ENCODE data around the gene RPTOR. TPM values are rescaled to one million over a fixed set of nuclear protein-coding genes. Genes with fewer than 3 reads are reported as not detected.

Gene RPTOR
- total RNA-seq, 1 donor from 2014 or later, result 21.8 TPM

GRCh38 chr17:80516171-80516932 is 28.3 kb upstream of the RPTOR start:
- Histone ChIP-seq H3K27ac (replicated peaks) (no peak overlapping the region), H3K36me3 (no peaks in the 10 kb centered on the region), H3K9me3 (replicated peaks) (no peaks in the 10 kb centered on the region), H3K4me1 (no peaks in the 10 kb centered on the region), H3K27me3 (ENCODE audit: low read depth) (peaks cover 43% of the 10 kb centered on the region), H3K4me3 (no peak overlapping the region)
- DNase-seq, result no peak
- intact Hi-C loops (cut with micrococcal nuclease), result no loop called here
- TF ChIP-seq CTCF (IDR thresholded peaks at IDR 0.05; ENCODE audit: borderline replicate concordance), result no peak

GRCh38 chr17:80517641-80518040 is 27.0 kb upstream of the RPTOR start:
- Histone ChIP-seq H3K27me3 (ENCODE audit: low read depth) (peaks cover 36% of the 10 kb centered on the region), H3K4me1 (no peaks in the 10 kb centered on the region), H3K36me3 (no peaks in the 10 kb centered on the region), H3K27ac (replicated peaks) (no peak overlapping the region), H3K9me3 (replicated peaks) (no peaks in the 10 kb centered on the region), H3K4me3 (no peak overlapping the region)
- no peak for TF ChIP-seq CTCF (IDR thresholded peaks at IDR 0.05; ENCODE audit: borderline replicate concordance)
- intact Hi-C loops (cut with micrococcal nuclease), result no loop called here
- no peak for DNase-seq

GRCh38 chr17:80518392-80518791 is 26.2 kb upstream of the RPTOR start:
- no peak for DNase-seq
- Histone ChIP-seq H3K27ac (replicated peaks) (no peak overlapping the region), H3K9me3 (replicated peaks) (no peaks in the 10 kb centered on the region), H3K27me3 (ENCODE audit: low read depth) (peaks cover 36% of the 10 kb centered on the region), H3K36me3 (no peaks in the 10 kb centered on the region), H3K4me1 (no peaks in the 10 kb centered on the region), H3K4me3 (no peak overlapping the region)
- TF ChIP-seq CTCF (IDR thresholded peaks at IDR 0.05; ENCODE audit: borderline replicate concordance), result no peak
- intact Hi-C loops (cut with micrococcal nuclease), result no loop called here

- Histone ChIP-seq H3K4me3 (no peak overlapping the region), H3K4me1 (no peaks in the 10 kb centered on the region), H3K27me3 (ENCODE audit: low read depth) (peaks cover 30% of the 10 kb centered on the region), H3K36me3 (no peaks in the 10 kb centered on the region), H3K27ac (replicated peaks) (no peak overlapping the region), H3K9me3 (replicated peaks) (no peaks in the 10 kb centered on the region)
- TF ChIP-seq CTCF (IDR thresholded peaks at IDR 0.05; ENCODE audit: borderline replicate concordance), result no peak
- DNase-seq, result no peak
- intact Hi-C loops (cut with micrococcal nuclease), result no loop called here
Measured at GRCh38 chr17:80519091-80519781, 25.4 kb upstream of the RPTOR start.

GRCh38 chr17:80520810-80521455 is 23.7 kb upstream of the RPTOR start:
- no peak for TF ChIP-seq CTCF (IDR thresholded peaks at IDR 0.05; ENCODE audit: borderline replicate concordance)
- Histone ChIP-seq H3K4me1 (no peaks in the 10 kb centered on the region), H3K27me3 (ENCODE audit: low read depth) (peaks cover 36% of the 10 kb centered on the region), H3K27ac (replicated peaks) (no peak overlapping the region), H3K9me3 (replicated peaks) (no peaks in the 10 kb centered on the region), H3K36me3 (no peaks in the 10 kb centered on the region), H3K4me3 (no peak overlapping the region)
- DNase-seq, result no peak
- intact Hi-C loops (cut with micrococcal nuclease), result no loop called here
